CD1c-positive myeloid dendritic cell (primary cell): ENCODE data around the gene FOXB2.
A peak's percentile ranks its signal among the peaks of the same experiment; 100 is the strongest.
"Not testable (repeated sequence)": the region's sequence is repeated elsewhere in the genome, so short reads cannot be mapped to it uniquely, and the experiment has no call there.

Experiments
- DNase-seq: peaks from one replicate; pipeline ENCODE4 v3.0.0-alpha.2; 2016; ENCODE audit errors: extremely low spot score

FOXB2 gene

GRCh38 chr9:77019236-77019925, at the start of gene FOXB2:
FOXB2 (plus strand) TSS chr9:77019655; CDS start chr9:77019655, 0 bp downstream.
- no peak for DNase-seq

- DNase-seq, result no peak
Observed at GRCh38 chr9:76969716-76970115, 49.7 kb upstream of the FOXB2 start.

DNA sequence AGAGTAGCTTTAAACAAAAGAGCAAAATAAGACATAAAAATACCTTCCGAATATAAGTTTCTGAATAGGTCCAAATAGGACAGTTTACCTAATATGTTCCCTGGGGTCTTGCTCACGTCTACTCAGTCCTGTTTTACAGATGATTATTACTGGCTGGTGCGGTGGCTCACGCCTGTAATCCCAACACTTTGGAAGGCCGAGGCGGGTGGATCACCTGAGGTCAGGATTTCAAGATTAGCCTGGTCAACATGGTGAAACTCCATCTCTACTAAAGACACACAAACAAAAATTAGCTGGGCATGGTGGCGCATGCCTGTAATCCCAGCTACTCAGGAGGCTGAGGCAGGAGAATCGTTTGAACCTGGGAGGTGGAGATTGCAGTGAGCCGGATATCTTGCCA, 40.6 kb upstream of the FOXB2 start:
- not testable (repeated sequence) for DNase-seq

- DNase-seq, result no peak
Observed at GRCh38 chr9:76980566-76980965, 38.9 kb upstream of the FOXB2 start.

- DNase-seq, result no peak
Observed at GRCh38 chr9:76984486-76984885, 35.0 kb upstream of the FOXB2 start.

DNA sequence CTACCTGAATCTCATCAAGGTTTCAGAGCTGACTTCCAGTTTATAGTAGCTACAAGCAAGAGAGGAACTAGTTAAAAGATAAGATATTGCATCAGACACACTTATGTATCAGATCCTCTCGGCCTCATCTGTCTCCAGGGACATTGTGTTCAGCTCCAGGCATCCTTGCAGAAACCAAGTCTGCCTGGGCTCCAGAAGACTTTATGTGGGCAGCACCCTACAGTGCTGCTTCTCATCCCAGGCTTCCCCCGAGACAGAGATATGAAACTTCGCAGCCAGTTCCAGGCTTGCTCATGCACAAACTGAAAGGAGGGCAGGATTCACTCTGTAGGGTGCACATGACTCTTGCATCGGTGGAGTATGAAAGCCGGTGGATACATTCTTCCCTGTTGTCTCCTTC, 33.9 kb upstream of the FOXB2 start:
- no peak for DNase-seq

GRCh38 chr9:76987594-76988200, 31.8 kb upstream of the FOXB2 start:
- no peak for DNase-seq

GRCh38 chr9:76988941-76989340, 30.5 kb upstream of the FOXB2 start:
- no peak for DNase-seq

DNA sequence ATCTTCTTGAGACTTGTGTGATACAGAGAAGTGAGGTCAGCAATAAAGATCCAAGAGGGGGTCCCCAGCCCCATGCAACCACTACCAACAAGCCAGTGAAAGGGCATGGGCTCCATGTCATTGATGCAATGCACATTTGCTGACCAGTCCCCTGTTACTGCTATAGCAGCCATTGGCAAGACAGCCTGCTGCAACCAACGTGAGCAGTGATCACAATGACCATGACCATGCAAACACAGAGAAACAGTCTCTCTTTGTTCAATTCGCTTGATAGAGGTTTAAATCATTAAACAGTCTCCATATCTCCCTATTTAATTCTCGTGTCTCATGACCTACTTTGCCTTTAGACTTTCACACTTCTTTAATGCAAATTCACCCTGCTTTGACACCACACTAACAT, 30.0 kb upstream of the FOXB2 start:
- no peak for DNase-seq

DNA sequence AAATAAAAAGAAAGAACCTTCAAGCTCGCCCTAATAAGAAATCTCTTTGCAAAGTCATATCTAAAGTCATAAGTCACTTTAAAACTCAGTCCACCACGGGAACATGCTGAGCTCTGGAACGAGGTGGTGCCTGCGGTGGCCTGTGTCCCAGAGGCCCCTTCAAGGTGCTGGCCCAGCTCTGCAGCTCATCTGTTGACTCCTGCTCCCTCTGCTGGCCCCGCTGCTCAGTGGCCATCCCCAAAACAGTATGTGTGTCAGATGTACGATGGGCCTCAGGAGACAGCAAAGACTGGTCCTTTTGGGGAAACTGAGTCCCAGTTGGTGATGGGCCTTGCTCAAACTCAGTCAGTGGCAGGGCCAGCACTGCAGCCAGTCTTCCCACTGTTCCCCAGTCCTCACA, 22.8 kb upstream of the FOXB2 start:
- DNase-seq, result no peak

GRCh38 chr9:76999261-76999660, 20.2 kb upstream of the FOXB2 start:
- no peak for DNase-seq

DNA sequence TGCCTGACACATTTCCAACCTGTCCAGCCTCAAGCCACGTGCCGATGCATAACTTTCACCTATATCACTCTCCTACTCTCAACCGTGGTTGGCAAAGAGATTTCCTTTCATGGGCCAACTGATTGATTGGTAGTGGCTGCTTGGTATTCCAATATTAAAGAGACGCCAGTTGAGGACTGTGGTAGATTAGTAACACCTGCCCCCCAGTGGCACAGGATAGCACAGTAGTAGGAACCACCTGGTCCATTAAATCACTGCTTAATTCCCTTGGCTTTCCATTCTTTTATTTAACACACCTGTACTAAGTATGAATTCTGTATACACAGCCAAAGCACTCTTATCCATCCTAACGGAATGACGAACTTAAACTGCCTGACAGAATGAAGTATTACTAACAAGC, 19.1 kb upstream of the FOXB2 start:
- DNase-seq, result no peak

GRCh38 chr9:77003366-77003765, 16.1 kb upstream of the FOXB2 start:
- no peak for DNase-seq

DNA sequence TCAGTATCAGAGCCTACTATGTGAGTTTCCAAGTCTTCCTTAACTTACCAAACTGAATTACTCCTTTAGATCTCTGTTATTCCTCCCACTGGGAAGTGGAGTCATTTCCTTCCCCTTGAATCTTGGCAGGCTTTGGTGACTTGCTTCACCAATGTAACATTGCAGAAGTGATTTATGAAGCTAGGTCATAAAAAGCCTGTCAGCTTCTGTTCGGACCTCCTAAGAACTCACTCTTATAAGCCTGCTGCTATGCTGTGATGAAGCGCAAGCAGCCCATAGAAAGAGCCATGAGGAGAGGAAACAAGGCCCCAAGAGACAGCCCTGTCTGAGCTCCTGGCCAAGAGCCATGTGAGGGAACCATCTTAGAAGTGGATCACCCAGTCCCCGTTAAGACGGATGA, 14.2 kb upstream of the FOXB2 start:
- DNase-seq, result no peak

DNA sequence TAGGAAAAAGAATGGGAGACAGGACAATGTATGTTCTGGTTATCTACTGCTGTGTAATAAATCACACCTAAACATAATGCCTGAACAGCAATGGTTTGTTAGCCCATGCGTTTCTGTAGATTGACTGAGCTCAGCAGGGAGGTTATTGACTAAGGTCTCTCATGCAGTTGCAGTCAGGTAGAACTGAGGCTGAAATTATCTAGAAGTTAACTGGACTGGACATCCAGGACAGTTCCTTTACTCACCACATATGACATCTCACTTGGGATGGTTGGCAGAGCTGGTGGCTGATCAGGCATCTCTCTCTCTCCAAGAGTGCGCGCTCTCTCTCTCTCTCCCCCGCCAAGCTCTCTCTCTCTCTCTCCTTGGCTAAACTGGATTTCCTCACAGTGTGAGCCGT, 8.9 kb upstream of the FOXB2 start:
- no peak for DNase-seq

GRCh38 chr9:77011973-77012821, 7.3 kb upstream of the FOXB2 start:
- DNase-seq, result peak; percentile 62

DNA sequence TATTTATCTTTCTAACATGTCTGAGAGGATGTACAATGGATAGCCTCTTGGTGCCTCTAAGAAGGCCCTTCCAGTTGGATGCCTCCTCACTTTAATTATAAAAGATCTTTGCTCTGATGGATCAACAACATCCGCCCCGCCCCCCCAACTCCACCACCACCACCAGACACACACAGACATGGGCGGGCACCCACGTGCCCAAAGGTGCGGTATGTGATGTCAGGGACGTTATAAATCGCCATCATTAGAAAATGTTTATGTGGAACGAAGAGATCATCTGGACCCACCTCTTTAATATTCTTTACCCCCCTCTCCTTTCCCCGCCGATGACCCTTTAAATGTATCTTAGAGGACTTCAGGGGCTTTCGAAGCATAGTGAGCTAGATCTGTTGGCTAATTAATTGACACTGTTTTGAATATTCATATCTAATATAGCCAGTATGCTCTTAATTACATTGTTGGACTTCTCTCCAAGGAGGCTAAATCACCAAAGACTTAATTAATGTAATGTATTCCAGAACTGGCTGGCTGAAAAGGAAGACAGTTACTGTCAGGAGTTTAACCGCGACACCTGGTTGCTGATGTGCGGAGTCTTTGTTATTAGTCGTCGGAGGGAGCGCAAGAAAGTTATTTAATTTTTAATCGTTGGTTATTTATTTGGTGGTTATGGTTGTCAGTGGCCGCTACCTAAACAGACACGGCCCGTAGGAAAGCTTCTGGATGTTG, 6.1 kb upstream of the FOXB2 start:
- DNase-seq, result no peak

- DNase-seq, result no peak
Observed at GRCh38 chr9:77013932-77014596, 5.4 kb upstream of the FOXB2 start.

GRCh38 chr9:77014597-77015263, 4.7 kb upstream of the FOXB2 start:
- no peak for DNase-seq

- no peak for DNase-seq
Observed at GRCh38 chr9:77015327-77016048, 4.0 kb upstream of the FOXB2 start.
